SHP77 (cell line): ENCODE data around the gene SSBP2.

Experiments
- DNase-seq, 2 experiments: peaks; one replicate each; lab custom pipeline; 2025; lab: John Stamatoyannopoulos, UW

SSBP2 gene

GRCh38 chr5:81751009-81751835 is at the start of gene SSBP2:
TSS of gene SSBP2 (minus strand) at chr5:81751097. CDS start at chr5:81751042, 55 bp downstream.
- peak; percentile 95 for DNase-seq

DNA sequence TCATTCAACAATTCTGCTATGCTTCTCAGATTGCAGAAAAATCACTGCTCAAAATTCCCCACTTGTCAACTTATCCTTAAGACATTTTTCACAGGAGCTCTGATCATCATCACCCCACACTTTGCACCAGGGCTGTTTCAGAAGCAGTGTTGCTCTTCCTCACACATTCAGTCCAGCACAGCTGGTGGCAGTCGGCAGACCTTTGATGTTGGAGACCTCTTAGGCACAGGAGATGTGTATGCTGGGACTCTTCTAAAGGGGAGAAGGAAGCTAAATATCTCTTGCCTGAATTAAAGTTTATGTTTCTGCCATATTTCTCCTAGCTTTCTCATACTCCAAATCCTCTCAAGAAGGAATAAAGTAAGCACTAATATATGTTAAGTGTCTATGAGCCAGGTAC is 44.8 kb upstream of the SSBP2 start:
- DNase-seq, result no peak

DNA sequence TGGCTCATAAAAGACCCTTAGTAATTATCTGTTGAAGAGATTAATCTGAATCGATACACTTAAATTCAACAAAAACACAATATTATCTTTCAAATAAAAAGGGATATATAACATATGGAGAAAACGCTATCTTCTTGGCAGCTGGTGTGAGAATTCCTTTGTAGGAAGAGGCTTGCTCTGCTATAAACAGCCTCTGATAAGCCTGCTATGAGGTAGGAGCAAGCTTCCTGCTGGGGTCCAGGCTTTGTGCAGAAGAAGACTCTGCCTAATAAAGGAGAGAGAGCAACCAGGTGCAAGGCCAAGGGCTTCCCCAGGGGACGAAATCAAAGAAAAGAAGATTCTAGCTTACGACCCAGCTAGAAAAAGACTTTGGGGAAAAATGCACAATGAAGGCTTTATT is 43.3 kb upstream of the SSBP2 start:
- DNase-seq, result no peak

DNA sequence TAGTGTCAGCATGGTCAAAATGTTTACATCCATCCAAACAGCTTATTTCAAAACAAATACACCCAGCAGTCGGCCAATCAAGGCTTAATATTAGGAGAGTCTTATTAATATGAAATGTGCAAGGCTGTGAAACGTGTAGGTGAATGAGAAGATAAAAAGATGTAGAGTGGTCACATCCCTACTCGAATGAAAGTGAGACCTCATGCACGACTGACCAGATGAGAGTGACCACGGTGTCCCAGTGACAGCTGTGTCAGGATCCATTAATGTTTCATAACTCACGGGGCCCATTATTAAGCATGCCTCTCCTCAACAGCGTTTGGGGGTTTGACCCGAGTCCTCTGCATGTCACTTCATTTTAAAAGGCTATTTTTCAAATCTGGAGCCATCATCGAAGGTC is 39.4 kb upstream of the SSBP2 start:
- DNase-seq, result no peak

DNA sequence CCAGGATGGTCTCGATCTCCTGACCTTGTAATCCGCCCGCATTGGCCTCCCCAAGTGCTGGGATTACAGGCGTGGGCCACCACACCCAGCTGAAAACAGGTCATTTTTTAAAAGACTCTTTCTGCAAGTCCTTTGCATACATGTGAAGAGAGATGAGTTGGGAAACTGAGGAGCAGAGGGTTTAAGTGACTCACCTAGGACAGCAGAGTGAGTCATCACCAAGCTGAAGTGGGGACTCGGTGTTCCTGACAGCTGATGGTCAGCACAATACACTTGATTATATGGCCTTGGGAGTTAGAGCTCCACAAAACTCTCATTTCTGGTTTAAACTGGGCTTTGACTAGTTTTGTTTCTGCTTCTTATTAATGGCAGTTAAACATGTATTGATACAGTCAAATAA is 38.1 kb upstream of the SSBP2 start:
- no peak for DNase-seq

DNA sequence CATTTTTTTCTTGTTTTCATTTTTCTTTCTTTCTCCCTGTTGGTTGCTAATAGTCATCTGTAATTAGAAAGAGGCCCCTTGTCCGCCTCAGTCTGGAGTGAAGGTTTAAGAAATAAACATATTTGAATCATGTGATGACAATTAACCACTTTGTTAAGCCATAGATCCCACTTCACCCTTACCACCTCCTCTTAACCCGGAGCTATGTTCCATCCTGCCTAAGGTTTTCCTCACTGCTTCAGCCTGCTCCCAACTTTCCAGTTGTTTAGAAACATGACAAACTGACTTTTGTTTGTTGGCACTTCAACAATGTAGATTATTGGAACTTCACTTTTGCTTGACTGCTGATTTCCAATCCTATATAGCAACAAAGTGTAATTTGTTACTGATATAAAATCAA is 37.4 kb upstream of the SSBP2 start:
- no peak for DNase-seq

DNA sequence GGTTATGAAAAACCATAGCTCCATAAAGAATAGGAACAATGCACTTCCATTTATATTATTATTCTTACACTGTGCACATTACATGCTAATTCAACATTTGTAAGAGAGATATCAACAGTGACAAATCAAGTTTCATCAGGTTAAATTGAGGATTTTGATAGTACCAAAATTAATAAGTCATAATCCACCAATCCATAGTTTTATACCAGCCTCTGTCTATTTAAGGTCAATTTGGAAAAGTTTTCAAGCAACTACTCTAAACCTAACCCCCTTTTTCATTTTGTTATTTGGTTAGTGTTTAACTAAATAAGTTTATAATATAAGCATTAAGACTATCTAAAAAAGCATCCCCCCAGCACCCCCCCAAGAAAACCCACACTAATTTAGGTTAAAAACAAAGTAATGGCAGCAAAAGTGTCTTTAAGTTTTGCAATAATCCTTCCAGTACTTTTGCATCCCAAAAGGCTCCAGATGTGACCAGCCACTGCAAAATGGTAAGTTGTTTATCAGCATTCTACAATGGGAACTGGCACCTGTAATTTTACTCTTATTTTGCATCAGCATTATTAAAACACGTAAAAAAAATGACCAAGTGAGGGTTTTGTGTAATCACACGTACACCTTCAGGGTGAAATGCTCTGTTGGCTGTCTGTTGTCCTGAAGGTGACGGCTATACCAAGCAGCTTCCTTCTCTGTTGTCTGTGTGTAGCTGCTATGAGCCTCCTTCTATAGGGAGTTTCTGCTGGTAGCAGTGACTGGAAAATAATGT is 36.8 kb upstream of the SSBP2 start:
- DNase-seq, result no peak

GRCh38 chr5:81786991-81787390 is 36.1 kb upstream of the SSBP2 start:
- no peak for DNase-seq

DNA sequence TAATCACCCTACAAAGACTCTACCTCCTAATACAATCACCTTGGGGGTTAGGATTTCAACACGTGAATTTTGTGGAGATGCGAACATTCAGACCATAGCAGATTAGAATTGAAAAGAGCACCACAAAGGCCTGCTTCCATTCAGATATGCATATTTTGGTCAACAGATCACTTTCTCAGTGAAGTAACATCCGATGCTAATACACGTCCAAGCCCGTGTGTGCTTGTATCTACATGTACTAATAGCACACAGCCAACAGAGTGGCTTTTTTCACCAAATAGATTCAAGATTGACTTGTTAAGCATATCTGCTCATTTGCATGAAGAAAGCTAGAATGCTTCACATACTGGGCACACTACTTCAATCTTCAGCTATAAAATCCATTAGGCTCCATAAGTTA is 35.6 kb upstream of the SSBP2 start:
- DNase-seq, result no peak

DNA sequence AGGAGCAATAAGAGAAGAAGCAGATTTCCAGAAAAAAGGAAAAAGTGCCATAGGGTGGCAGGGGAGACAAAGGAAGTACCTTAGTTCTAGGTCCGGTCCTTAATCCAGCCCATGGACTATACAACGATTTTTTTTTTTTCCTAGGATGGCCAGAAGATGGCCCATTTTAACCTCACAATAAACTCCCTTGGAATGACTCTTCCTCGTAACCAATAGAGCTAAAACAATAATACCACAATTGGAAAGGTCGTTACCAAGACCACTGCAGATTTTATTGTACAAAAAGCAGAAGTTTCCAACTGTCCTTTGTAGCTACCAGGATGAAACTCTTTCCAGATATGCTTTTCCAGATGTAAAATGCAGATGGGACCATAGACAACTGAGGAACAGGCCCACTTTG is 34.4 kb upstream of the SSBP2 start:
- no peak for DNase-seq

GRCh38 chr5:81783401-81783800 is 32.5 kb upstream of the SSBP2 start:
- DNase-seq, result peak; percentile 22 to 30

DNA sequence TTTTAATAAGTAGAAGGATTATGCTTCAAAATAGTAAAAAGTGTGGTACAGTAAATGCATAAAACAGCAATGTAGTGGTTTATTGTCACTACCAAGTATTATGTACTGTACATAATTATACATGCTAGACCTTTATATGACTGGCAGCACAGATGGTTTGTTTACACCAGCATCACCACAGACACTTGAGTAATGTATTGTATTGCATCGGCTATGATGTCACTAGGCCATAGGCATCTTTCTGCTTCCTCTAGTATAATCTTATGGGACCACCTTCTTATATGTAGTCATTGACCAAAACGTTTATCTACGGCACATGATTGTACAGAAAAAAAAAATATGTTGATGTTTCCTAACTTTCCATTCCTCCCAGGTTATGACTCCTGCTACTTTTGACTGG is 31.9 kb upstream of the SSBP2 start:
- peak in 1 of 2 experiments; percentile 29 for DNase-seq

DNA sequence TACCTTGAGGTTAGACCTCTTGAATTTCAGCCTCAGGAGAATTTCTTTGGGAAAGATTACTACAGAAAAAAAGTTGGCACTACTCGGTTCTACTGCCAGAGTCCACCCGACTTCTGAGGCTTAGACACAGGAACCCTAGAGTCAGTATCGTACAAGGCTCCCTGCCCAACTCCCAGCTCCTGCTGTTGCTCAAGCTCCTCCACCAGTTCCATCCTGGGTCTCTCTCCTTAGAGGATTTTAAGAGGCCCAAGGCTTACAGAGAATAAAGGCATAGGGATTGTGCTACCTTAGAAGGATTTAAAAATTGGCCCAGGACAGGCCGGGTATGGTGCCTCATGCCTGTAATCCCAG is 29.0 kb upstream of the SSBP2 start:
- no peak for DNase-seq

DNA sequence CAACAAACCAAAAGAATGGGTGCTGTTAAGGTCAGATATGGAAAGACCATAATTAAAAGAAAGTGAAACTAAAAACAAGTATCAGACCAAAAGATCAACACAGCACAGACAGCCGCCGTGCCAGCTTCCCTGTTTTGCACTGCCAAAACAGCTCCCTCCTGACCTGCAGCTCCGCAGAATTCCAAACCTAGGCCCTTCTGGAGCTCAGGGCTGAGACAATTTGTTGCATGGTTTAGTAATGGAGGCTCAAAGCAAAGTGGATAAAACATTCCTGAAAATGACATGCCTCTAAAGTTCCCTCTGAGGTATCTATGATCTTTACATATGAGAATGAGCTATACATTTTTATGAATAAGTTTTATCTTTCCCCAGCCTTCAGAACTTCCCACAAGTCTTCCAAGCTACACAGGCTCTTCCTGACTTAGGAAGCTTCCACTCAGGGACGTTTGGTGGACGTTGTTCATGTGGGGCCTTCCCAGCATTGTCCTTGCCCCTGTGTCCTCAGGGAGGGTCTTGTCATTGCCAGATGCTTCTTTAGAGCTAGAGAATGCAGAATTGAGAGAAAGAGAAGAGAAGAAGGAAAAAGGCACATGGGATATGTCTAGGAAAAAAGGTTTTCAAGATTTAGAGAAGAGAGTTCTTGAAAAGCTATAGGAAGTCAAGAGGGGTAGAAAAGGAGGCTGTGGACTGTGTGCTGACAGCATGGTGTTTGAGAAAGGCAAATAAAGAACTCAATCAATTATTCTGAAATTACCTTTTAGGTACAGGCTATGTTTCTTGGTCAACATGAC is 28.4 kb upstream of the SSBP2 start:
- DNase-seq, result peak in 1 of 2 experiments; percentile 14

GRCh38 chr5:81778642-81779041 is 27.7 kb upstream of the SSBP2 start:
- DNase-seq, result no peak

- no peak for DNase-seq
These were observed 25.4 kb upstream of the SSBP2 start for GRCh38 chr5:81776258-81776657.

DNA sequence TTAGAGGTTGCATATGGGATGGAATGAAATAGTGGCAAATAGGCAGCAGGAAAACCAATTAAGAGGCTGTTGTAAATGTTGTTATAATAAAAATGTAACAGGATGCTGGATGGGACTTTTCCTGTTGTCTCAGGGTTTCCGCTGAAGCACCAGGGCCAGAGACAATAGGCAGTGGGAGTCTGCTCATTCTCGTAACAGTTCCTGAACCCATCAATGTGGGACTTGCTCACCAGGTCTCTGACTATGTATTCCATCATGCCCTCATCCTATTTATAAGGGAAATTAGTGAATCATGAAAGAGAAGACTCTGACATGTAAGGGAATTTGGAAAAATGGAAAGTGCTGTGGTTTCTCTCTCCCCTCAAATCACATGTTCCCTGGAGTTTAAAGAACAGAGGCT is 23.5 kb upstream of the SSBP2 start:
- DNase-seq, result no peak

DNA sequence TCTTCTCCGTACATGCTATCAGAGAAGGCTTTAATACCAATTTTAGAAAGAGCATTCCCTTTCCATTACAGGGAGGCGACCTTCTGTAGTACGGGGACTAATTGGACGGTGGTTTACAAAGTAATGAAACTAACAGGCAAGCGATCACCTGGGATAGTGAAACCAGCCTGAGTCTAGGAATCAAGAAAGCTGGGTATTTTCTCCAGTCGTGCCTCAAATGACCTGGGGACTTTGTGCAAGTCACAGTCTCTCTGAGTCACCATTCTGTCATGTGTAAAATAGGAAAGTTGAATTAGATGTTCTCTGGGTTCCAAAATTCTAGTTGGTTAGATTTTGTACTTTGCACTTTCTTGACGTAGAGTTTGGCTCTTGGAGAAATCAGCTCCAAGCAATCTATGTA is 22.7 kb upstream of the SSBP2 start:
- DNase-seq, result no peak

DNA sequence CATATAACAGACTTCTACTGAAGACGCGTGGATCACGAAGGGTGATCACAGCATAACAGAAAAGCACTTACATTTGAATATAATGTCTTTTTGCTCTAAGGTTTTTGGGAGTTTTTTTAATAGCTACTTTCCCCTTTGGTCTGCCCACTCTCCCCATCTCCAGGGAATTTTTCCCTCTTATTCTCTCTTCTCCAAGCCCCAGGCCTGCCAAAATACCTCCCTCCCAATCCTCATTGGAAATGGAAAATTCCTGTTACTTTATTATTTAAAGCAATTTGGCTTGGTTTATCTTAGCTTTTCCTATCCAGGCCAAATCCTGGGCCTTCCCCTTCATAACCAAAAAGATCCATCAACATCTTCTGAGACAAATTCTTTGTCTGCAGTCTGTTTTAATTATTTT is 22.3 kb upstream of the SSBP2 start:
- DNase-seq, result no peak

DNA sequence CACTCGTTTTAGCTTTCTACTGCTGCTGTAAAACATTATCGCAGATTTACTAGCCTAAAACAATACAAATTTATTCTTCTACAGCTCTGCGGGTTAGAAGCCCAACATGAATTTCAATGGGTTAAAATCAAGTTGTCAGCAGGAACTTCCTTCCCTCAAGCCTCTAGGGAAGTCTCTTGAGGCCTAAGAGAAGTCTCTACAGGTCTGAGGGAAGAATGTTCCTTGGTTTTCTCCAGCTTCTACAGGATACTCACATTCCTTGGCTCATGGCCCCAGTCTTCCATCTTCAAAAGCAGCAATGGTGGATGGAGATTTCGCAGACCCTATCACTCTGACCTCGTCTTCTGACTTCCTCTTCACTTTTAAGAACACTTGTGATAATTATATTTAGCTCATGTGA is 21.6 kb upstream of the SSBP2 start:
- no peak for DNase-seq

GRCh38 chr5:81768935-81769452 is 18.1 kb upstream of the SSBP2 start:
- DNase-seq, result no peak

DNA sequence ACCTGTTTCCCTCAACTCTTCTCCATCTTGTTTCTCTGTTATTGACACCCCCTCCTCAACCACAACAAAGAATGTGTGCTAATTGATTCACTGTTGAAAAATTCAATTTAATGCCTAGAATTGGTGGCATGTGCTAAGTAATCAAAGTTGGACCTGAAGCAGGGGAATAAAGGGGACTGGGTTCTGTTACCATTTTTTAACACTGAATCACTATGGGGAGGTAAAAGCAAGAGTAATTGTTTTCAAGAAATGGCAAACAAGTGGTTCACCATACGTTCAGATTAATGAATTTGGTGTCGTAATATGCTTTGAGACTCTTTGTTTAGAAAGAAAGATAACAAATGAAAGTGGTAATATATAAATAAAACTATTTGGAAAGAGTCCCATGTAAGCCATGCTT is 17.0 kb upstream of the SSBP2 start:
- DNase-seq, result no peak

- no peak for DNase-seq
These were observed 16.2 kb upstream of the SSBP2 start for GRCh38 chr5:81767097-81767496.
